ENCODE results near the gene LGI4. TPM values are rescaled to one million over a fixed set of nuclear protein-coding genes. Genes with fewer than 3 reads are reported as not detected.

Gene LGI4
- total RNA-seq, 1 donor from 2014 or later, result 59.3 TPM

- H3K4me3 ChIP-seq, result no peak overlapping the region
- peaks cover 0 to 13% of the 10 kb centered on the region in 2 donors for H3K9me3 ChIP-seq
- H3K4me1 ChIP-seq, result peaks cover 0 to 9% of the 10 kb centered on the region in 2 donors
- peaks cover 29 to 62% of the 10 kb centered on the region in 2 donors for H3K36me3 ChIP-seq
- intact Hi-C loops (cut with DNase I), result loop anchor here (5.0 kb wide), 1 partner anchor 108 kb away; the partner anchor contains the start of gene USF2
- H3K27ac ChIP-seq, result no peak overlapping the region
- no peak for TF ChIP-seq CTCF (IDR thresholded peaks at IDR 0.05)
- no peaks in the 10 kb centered on the region for H3K27me3 ChIP-seq
- DNase-seq (ENCODE audit: low spot score in 2 of 2), result no peak
Measured at GRCh38 chr19:35159606-35160005, 24.7 kb upstream of the LGI4 start.

GRCh38 chr19:35157431-35157830, 22.6 kb upstream of the LGI4 start:
- H3K4me1 ChIP-seq, result peaks cover 10 to 15% of the 10 kb centered on the region in 2 donors
- no peak for DNase-seq (ENCODE audit: low spot score in 2 of 2)
- no peak for TF ChIP-seq CTCF (IDR thresholded peaks at IDR 0.05)
- H3K36me3 ChIP-seq, result peaks cover 27 to 44% of the 10 kb centered on the region in 2 donors
- H3K27ac ChIP-seq, result no peak overlapping the region
- H3K27me3 ChIP-seq, result no peaks in the 10 kb centered on the region
- intact Hi-C loops (cut with DNase I), result loop anchor here (5.0 kb wide), 1 partner anchor 110 kb away; the partner anchor contains the start of gene USF2
- H3K9me3 ChIP-seq, result peaks cover 0 to 6% of the 10 kb centered on the region in 2 donors
- no peak overlapping the region for H3K4me3 ChIP-seq

GRCh38 chr19:35156673-35157014, 21.8 kb upstream of the LGI4 start:
- no peak for TF ChIP-seq CTCF (IDR thresholded peaks at IDR 0.05)
- H3K36me3 ChIP-seq, result peaks cover 21 to 36% of the 10 kb centered on the region in 2 donors
- H3K27me3 ChIP-seq, result no peaks in the 10 kb centered on the region
- peaks cover 11 to 15% of the 10 kb centered on the region in 2 donors for H3K4me1 ChIP-seq
- intact Hi-C loops (cut with DNase I), result loop anchor here (5.0 kb wide), 1 partner anchor 111 kb away; the partner anchor contains the start of gene USF2
- no peak overlapping the region for H3K27ac ChIP-seq
- H3K9me3 ChIP-seq, result no peaks in the 10 kb centered on the region
- no peak overlapping the region for H3K4me3 ChIP-seq
- no peak for DNase-seq (ENCODE audit: low spot score in 2 of 2)

GRCh38 chr19:35155981-35156672, 21.3 kb upstream of the LGI4 start:
- H3K4me1 ChIP-seq, result peaks cover 11 to 15% of the 10 kb centered on the region in 2 donors
- H3K4me3 ChIP-seq, result peak overlapping the region; percentile 52 to 88
- H3K9me3 ChIP-seq, result no peaks in the 10 kb centered on the region
- no peaks in the 10 kb centered on the region for H3K27me3 ChIP-seq
- TF ChIP-seq CTCF (IDR thresholded peaks at IDR 0.05), result no peak
- intact Hi-C loops (cut with DNase I), result loop anchor here (5.0 kb wide), 1 partner anchor 111 kb away; the partner anchor contains the start of gene USF2
- peak overlapping the region; percentile 62 to 69 for H3K27ac ChIP-seq
- H3K36me3 ChIP-seq, result peaks cover 17 to 31% of the 10 kb centered on the region in 2 donors
- DNase-seq (ENCODE audit: low spot score in 2 of 2), result no peak

GRCh38 chr19:35155441-35155840, 20.6 kb upstream of the LGI4 start:
- Histone ChIP-seq H3K27me3 (no peaks in the 10 kb centered on the region), H3K36me3 (peaks cover 15 to 24% of the 10 kb centered on the region in 2 donors), H3K9me3 (no peaks in the 10 kb centered on the region), H3K4me1 (peaks cover 11 to 15% of the 10 kb centered on the region in 2 donors), H3K27ac (peak overlapping the region; percentile 62 to 69), H3K4me3 (peak overlapping the region; percentile 52 to 88)
- no peak for DNase-seq (ENCODE audit: low spot score in 2 of 2)
- intact Hi-C loops (cut with DNase I), result loop anchor here (5.0 kb wide), 1 partner anchor 112 kb away; the partner anchor contains the start of gene USF2
- no peak for TF ChIP-seq CTCF (IDR thresholded peaks at IDR 0.05)

Data from ascending aorta (tissue), 2 donors.